Right cardiac atrium (tissue), 5 donors: ENCODE results near the gene POLR3K. TPM values are rescaled to one million over a fixed set of nuclear protein-coding genes. Genes with fewer than 3 reads are reported as not detected.
"Not testable (repeated sequence)": the region's sequence is repeated elsewhere in the genome, so short reads cannot be mapped to it uniquely, and the experiment has no call there.

Experiments
- ATAC-seq, 2 donors: fragments of 200-7000 bp; cut with Tn5 transposase; one replicate each; pipeline versions ENCODE4 v1.8.0 to v1.9.1; 2020; ENCODE audit warnings: moderate library complexity in 2 of 2, mild to moderate bottlenecking in 1 of 2
- DNase-seq, 3 donors: peaks; one replicate each; pipeline ENCODE4 v3.0.0-alpha.2; 2020
- H3K27ac ChIP-seq: one replicate; pipeline ENCODE4 v1.5.1; 2013; ENCODE audit warnings: mild to moderate bottlenecking, low read length, control low read depth, moderate library complexity
- H3K27me3 ChIP-seq: one replicate; pipeline ENCODE4 v1.6.1; 2013; ENCODE audit not compliant: control insufficient read depth, insufficient read depth
- H3K4me1 ChIP-seq: one replicate; pipeline ENCODE4 v1.6.1; 2013; ENCODE audit warnings: low read length; ENCODE audit not compliant: control insufficient read depth, insufficient read depth
- H3K4me3 ChIP-seq: one replicate; pipeline ENCODE4 v1.5.1; 2013; ENCODE audit warnings: low read length, control low read depth
- H3K9me3 ChIP-seq: one replicate; pipeline ENCODE4 v1.6.1; 2013; ENCODE audit warnings: low read length; ENCODE audit not compliant: control insufficient read depth
- WGBS: extraction: QIAGEN DNeasy Blood & Tissue Kit; methylation state at CpG from one replicate; pipeline ENCODE4 v1.1.7; 2013; 5-methylcytosine and 5-hydroxymethylcytosine counted together
- intact Hi-C, 4 donors: fragments of 100-400 bp; cut with DNase I; formaldehyde crosslinking; loops; one replicate each; pipeline versions ENCODE4 v1.11.0 to v1.14.0; 2022 to 2023
- microRNA-seq, 2 donors: library from miRNA; unstranded; fragments of <30 nt; microRNA quantifications; one replicate each; pipeline ENCODE4 v1.2.0, GENCODE V29; 2020 to 2021
- polyA plus RNA-seq: library from polyadenylated mRNA; stranded (reverse); fragments of 200-250 nt; gene quantifications from one replicate; pipeline ENCODE4 v1.2.3, GENCODE V29; 2013
- total RNA-seq, 4 donors: library from RNA; stranded (reverse); fragmentation: NEBNext Ultra II Directional; extraction: Animal tissue kit (Norgen Biotek cat#: 25700); gene quantifications; one replicate each; pipeline ENCODE4 v1.2.1, GENCODE V29; 2021
- donor health status: healthy with polysubstance abuse.
- donor health status: DM: no; HTN: yes; CAD: no.
- donor health status: DM: no; HTN: no; CAD: no.
- donor health status: DM: no; HTN: yes; CAD: no; lungs with severe emphysema.
- donor health status: DM: yes; HTN: yes; CAD: no.

POLR3K gene
- total and polyA plus RNA-seq, 5 donors = 9.8 to 13.4 (median 11.2) TPM

DNA sequence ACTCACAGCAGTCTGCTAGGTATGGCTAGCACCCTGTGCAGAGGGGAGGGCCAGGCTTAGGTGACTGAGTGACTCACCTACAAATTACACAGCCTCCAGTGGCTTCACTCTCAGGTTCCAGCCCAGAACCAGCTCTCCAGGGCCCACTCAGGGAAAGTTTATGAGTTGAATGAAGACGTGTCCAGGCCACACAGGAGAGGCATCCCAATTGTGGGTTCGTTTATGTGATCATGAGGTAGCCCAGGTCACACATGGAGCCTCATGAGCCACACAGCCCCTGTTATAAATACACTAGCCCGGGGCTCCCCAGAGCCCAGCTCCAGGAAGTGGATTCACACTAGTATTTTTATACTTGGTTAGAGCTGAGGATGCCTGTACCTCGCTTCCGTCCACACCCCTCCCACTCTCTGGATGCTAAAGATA, 27.5 kb downstream of the POLR3K start:
- intact Hi-C loops, H3K4me1 ChIP-seq: not testable (repeated sequence)

DNA sequence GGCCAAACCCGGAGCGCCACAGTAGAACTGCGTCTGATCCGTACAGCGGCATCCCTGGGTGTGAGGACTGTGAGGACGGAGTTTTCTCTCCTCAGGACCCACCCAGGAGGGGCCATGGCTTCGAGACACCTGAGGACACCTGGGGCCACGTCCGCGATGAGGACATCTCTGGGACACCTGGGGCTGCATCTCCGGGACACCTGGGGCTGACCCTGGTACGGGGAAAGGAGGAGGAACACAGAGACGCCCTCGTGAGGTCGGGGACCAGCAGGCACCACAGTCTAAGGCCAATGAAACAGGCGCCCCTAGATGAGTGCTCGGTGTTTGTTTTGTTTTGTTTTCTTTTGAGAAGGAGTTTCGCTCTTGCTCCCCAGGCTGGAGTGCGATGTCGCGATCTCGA, 29.3 kb downstream of the POLR3K start:
- intact Hi-C loops, H3K27ac ChIP-seq, DNase-seq, H3K4me3 ChIP-seq, H3K9me3 ChIP-seq, H3K27me3 ChIP-seq, H3K4me1 ChIP-seq: not testable (repeated sequence)
- 89% methylated on average over 13 of the region's 22 CpGs for WGBS
- peak in 1 of 2 donors; percentile 57 for ATAC-seq

More for the DNA sequence above, 27.5 kb downstream of the POLR3K start:
- H3K9me3 ChIP-seq, DNase-seq, H3K27ac ChIP-seq, ATAC-seq, H3K4me3 ChIP-seq, H3K27me3 ChIP-seq: not testable (repeated sequence)
- 60% methylated on average over 2 of the region's 5 CpGs for WGBS

DNA sequence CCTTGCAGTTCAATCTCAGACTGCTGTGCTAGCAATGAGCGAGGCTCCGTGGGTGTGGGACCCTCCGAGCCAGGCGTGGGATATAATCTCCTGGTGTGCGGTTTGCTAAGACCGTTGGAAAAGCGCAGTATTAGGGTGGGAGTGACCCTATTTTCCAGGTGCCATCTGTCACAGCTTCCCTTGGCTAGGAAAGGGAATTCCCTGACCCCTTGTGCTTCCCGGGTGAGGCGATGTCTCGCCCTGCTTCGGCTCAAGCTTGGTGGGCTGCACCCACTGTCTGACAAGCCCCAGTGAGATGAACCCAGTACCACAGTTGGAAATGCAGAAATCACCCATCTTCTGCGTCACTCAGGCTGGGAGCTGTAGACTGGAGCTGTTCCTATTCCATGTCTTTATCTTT, 32.5 kb downstream of the POLR3K start:
- H3K27me3 ChIP-seq, H3K4me1 ChIP-seq, H3K9me3 ChIP-seq, ATAC-seq, DNase-seq, H3K27ac ChIP-seq, intact Hi-C loops, H3K4me3 ChIP-seq: not testable (repeated sequence)
- 88% methylated on average over 12 of the region's 12 CpGs for WGBS

DNA sequence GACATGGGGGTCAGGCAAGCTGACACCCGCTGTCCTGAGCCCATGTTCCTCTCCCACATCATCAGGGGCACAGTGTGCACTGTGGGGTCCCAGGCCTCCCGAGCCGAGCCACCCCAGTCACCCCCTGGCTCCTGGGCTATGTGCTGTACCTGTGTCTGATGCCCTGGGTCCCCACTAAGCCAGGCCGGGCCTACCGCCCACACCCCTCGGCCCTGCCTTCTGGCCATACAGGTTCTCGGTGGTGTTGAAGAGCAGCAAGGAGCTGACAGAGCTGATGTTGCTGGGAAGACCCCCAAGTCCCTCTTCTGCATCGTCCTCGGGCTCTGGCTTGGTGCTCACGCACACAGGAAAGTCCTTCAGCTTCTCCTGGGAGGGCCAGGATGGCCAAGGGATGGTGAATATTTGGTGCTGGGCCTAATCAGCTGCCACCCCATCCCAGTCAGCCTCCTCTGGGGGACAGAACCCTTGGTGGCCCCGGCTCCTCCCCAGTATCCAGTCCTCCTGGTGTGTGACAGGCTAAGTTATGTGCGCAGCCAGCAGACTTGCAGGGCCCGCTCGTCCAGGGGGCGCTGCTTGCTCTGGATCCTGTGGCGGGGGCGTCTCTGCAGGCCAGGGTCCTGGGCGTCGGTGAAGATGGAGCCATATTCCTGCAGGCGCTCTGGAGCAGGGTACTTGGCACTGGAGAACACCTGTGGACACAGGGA, 36.2 kb downstream of the POLR3K start:
- H3K9me3 ChIP-seq, H3K27ac ChIP-seq, intact Hi-C loops, DNase-seq, H3K27me3 ChIP-seq, H3K4me1 ChIP-seq, ATAC-seq, H3K4me3 ChIP-seq: not testable (repeated sequence)
- WGBS = 89% methylated on average over 19 of the region's 20 CpGs

DNA sequence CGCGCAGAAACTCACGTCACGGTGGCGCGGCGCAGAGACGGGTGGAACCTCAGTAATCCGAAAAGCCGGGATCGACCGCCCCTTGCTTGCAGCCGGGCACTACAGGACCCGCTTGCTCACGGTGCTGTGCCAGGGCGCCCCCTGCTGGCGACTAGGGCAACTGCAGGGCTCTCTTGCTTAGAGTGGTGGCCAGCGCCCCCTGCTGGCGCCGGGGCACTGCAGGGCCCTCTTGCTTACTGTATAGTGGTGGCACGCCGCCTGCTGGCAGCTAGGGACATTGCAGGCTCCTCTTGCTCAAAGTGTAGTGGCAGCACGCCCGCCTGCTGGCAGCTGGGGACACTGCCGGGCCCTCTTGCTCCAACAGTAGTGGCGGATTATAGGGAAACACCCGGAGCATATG, 42.6 kb downstream of the POLR3K start:
- 17% methylated on average over 8 of the region's 27 CpGs for WGBS
- H3K4me3 ChIP-seq, H3K9me3 ChIP-seq, H3K27ac ChIP-seq, H3K4me1 ChIP-seq, intact Hi-C loops, ATAC-seq, H3K27me3 ChIP-seq: not testable (repeated sequence)
- peak; percentile 94 to 99 (median 98) for DNase-seq

DNA sequence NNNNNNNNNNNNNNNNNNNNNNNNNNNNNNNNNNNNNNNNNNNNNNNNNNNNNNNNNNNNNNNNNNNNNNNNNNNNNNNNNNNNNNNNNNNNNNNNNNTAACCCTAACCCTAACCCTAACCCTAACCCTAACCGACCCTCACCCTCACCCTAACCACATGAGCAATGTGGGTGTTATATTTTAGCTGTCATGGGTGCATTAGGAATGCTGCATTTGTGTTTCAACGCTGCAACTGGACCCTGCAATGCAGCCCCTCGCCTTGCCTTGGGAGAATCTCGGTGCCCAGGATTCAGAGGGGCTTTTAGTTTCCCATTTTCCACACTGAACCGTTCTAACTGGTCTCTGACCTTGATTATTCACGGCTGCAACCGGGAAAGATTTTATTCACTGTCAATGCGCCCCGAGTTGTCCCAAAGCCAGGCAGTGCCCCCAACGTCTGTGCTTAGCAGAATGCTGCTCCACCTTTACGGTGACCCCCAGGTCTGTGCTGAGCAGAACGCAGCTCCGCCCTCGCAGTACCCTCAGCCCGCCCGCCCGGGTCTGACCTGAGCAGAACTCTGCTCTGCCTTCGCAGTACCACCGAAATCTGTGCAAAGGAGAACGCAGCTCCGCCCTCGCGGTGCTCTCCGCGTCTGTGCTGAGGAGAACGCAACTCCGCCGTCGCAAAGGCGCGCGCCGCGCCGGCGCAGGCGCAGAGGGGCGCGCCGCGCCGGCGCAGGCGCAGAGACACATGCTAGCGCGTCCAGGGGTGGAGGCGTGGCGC, 43.3 kb downstream of the POLR3K start:
- peak; percentile 91 to 93 for ATAC-seq
- 72% methylated on average over 48 of the region's 48 CpGs for WGBS
- intact Hi-C loops = no loop called here
- Histone ChIP-seq H3K4me3 (no peak overlapping the region), H3K9me3 (no peaks in the 10 kb centered on the region), H3K27me3 (no peaks in the 10 kb centered on the region), H3K27ac (no peak overlapping the region), H3K4me1 (no peaks in the 10 kb centered on the region)
- DNase-seq = peak in 1 of 3 donors; percentile 61

Small RNA genes lying within 50 kb of the gene (microRNA-seq; reads per million reads assigned to microRNA genes)
- 0 reads per million in 2 donors for gene MIR6859-4

Other genes with a start within 250 kb of the POLR3K start
- 10 to 100 TPM; 54.8 to 71.4 (median 62.3) TPM for gene SNRNP25, start 220 bp upstream of the POLR3K start, total RNA-seq
- 108 TPM for gene SNRNP25, start 220 bp upstream of the POLR3K start, polyA plus RNA-seq
- gene RHBDF1, start 19.0 kb upstream of the POLR3K start, total RNA-seq = 10 to 100 TPM; 20.4 to 26.7 (median 24.2) TPM
- gene RHBDF1, start 19.0 kb upstream of the POLR3K start, polyA plus RNA-seq = 29.6 TPM
- gene MPG, start 24.6 kb upstream of the POLR3K start, total RNA-seq = 10 to 100 TPM; 31.8 to 39.3 (median 37.9) TPM
- 56.8 TPM for gene MPG, start 24.6 kb upstream of the POLR3K start, polyA plus RNA-seq
- gene NPRL3, start 85.1 kb upstream of the POLR3K start, total RNA-seq = 10 to 100 TPM; 19.9 to 25.6 (median 22.7) TPM
- gene NPRL3, start 85.1 kb upstream of the POLR3K start, polyA plus RNA-seq = 17.9 TPM
- not detected for gene HBZ, start 99.0 kb upstream of the POLR3K start, total RNA-seq
- not detected for gene HBZ, start 99.0 kb upstream of the POLR3K start, polyA plus RNA-seq
- not detected for gene HBM, start 112.4 kb upstream of the POLR3K start, total RNA-seq
- not detected for gene HBM, start 112.4 kb upstream of the POLR3K start, polyA plus RNA-seq
- gene HBA2, start 119.3 kb upstream of the POLR3K start, total RNA-seq = 100 to 1,000 TPM in 1 of 4 donors, 10 to 100 TPM in 3; 38.4 to 111 (median 51.4) TPM
- gene HBA2, start 119.3 kb upstream of the POLR3K start, polyA plus RNA-seq = 5.2 TPM
- gene HBA1, start 123.1 kb upstream of the POLR3K start, total RNA-seq = 100 to 1,000 TPM in 1 of 4 donors, 10 to 100 TPM in 3; 38.3 to 130 (median 70.9) TPM
- 4.8 TPM for gene HBA1, start 123.1 kb upstream of the POLR3K start, polyA plus RNA-seq
- not detected for gene HBQ1, start 126.9 kb upstream of the POLR3K start, total RNA-seq
- not detected for gene HBQ1, start 126.9 kb upstream of the POLR3K start, polyA plus RNA-seq
- gene LUC7L, start 175.8 kb upstream of the POLR3K start, total RNA-seq = 10 to 100 TPM; 28.1 to 32.0 (median 30.2) TPM
- gene LUC7L, start 175.8 kb upstream of the POLR3K start, polyA plus RNA-seq = 32.1 TPM
- 100 to 1,000 TPM; 131 to 145 (median 139) TPM for gene FAM234A, start 181.2 kb upstream of the POLR3K start, total RNA-seq
- 171 TPM for gene FAM234A, start 181.2 kb upstream of the POLR3K start, polyA plus RNA-seq
- gene RGS11, start 222.3 kb upstream of the POLR3K start, total RNA-seq = 10 to 100 TPM; 11.6 to 23.8 (median 17.6) TPM
- gene RGS11, start 222.3 kb upstream of the POLR3K start, polyA plus RNA-seq = 15.5 TPM
- 10 to 100 TPM in 1 of 4 donors, 1 to 10 TPM in 3; 3.5 to 11.3 (median 4.9) TPM for gene ARHGDIG, start 227.0 kb upstream of the POLR3K start, total RNA-seq
- gene ARHGDIG, start 227.0 kb upstream of the POLR3K start, polyA plus RNA-seq = 7.7 TPM
- 10 to 100 TPM in 1 of 4 donors, 1 to 10 TPM in 3; 2.1 to 10.0 (median 2.3) TPM for gene PDIA2, start 229.6 kb upstream of the POLR3K start, total RNA-seq
- gene PDIA2, start 229.6 kb upstream of the POLR3K start, polyA plus RNA-seq = 0.91 TPM